ES-I3 (cell line): Measurements from ENCODE around the gene CLIC5.

Experiments used
- H3K36me3 ChIP-seq: 2 replicates; pipeline ENCODE4 v1.6.1; 2013; ENCODE audit warnings: mild to moderate bottlenecking, low read length, control low read depth, moderate library complexity; ENCODE audit not compliant: insufficient read depth
- H3K4me1 ChIP-seq: 2 replicates; pipeline ENCODE4 v1.6.1; 2013; ENCODE audit warnings: mild to moderate bottlenecking, control low read depth, low read length; ENCODE audit not compliant: insufficient read depth
- H3K9ac ChIP-seq: 2 replicates; pipeline ENCODE4 v1.6.1; 2013; ENCODE audit warnings: low read depth, mild to moderate bottlenecking, low read length, moderate library complexity
- H3K9me3 ChIP-seq: 2 replicates; pipeline ENCODE4 v1.6.1; 2013; ENCODE audit warnings: mild to moderate bottlenecking, low read length, moderate library complexity; ENCODE audit not compliant: control insufficient read depth, insufficient read depth

Gene CLIC5

GRCh38 chr6:45901767-45902650 is 113.7 kb downstream of the CLIC5 start:
- Histone ChIP-seq H3K4me1 (peaks cover 23% of the 10 kb centered on the region), H3K9me3 (no peaks in the 10 kb centered on the region), H3K9ac (no peak overlapping the region), H3K36me3 (no peaks in the 10 kb centered on the region; the same call in 1 of the 2 replicates)

- peaks cover 23% of the 10 kb centered on the region for H3K4me1 ChIP-seq
- no peaks in the 10 kb centered on the region; the same call in 1 of the 2 replicates for H3K36me3 ChIP-seq
- H3K9ac ChIP-seq, result no peak overlapping the region
- no peaks in the 10 kb centered on the region for H3K9me3 ChIP-seq
These were observed 114.6 kb downstream of the CLIC5 start for GRCh38 chr6:45900808-45901752.

GRCh38 chr6:45899683-45899946 is 116.0 kb downstream of the CLIC5 start:
- Histone ChIP-seq H3K36me3 (no peaks in the 10 kb centered on the region; the same call in 1 of the 2 replicates), H3K9ac (no peak overlapping the region), H3K4me1 (peaks cover 23% of the 10 kb centered on the region), H3K9me3 (no peaks in the 10 kb centered on the region)

GRCh38 chr6:45898941-45899682 is 116.5 kb downstream of the CLIC5 start:
- H3K9me3 ChIP-seq, result no peaks in the 10 kb centered on the region
- H3K36me3 ChIP-seq, result no peaks in the 10 kb centered on the region; the same call in 1 of the 2 replicates
- no peak overlapping the region for H3K9ac ChIP-seq
- H3K4me1 ChIP-seq, result peaks cover 23% of the 10 kb centered on the region

- Histone ChIP-seq H3K9me3 (no peaks in the 10 kb centered on the region), H3K36me3 (no peaks in the 10 kb centered on the region; the same call in 1 of the 2 replicates), H3K4me1 (peaks cover 22% of the 10 kb centered on the region), H3K9ac (no peak overlapping the region)
These were observed 118.7 kb downstream of the CLIC5 start for GRCh38 chr6:45896783-45897441.

GRCh38 chr6:45895569-45895968 is 120.1 kb downstream of the CLIC5 start:
- H3K9ac ChIP-seq, result no peak overlapping the region
- H3K36me3 ChIP-seq, result no peaks in the 10 kb centered on the region
- H3K9me3 ChIP-seq, result no peaks in the 10 kb centered on the region
- H3K4me1 ChIP-seq, result peaks cover 12% of the 10 kb centered on the region; the same call in 1 of the 2 replicates

GRCh38 chr6:45892696-45893245 is 122.9 kb downstream of the CLIC5 start:
- Histone ChIP-seq H3K9me3 (no peaks in the 10 kb centered on the region), H3K4me1 (no peaks in the 10 kb centered on the region), H3K9ac (no peak overlapping the region), H3K36me3 (no peaks in the 10 kb centered on the region)

- Histone ChIP-seq H3K36me3 (no peaks in the 10 kb centered on the region), H3K9me3 (no peaks in the 10 kb centered on the region), H3K9ac (no peak overlapping the region), H3K4me1 (no peaks in the 10 kb centered on the region)
These were observed 123.5 kb downstream of the CLIC5 start for GRCh38 chr6:45892196-45892595.

GRCh38 chr6:45886776-45887175 is 128.9 kb downstream of the CLIC5 start:
- Histone ChIP-seq H3K9me3 (no peaks in the 10 kb centered on the region), H3K36me3 (no peaks in the 10 kb centered on the region), H3K4me1 (no peaks in the 10 kb centered on the region), H3K9ac (no peak overlapping the region)

- H3K9ac ChIP-seq, result no peak overlapping the region
- H3K36me3 ChIP-seq, result no peaks in the 10 kb centered on the region
- no peaks in the 10 kb centered on the region for H3K9me3 ChIP-seq
- no peaks in the 10 kb centered on the region for H3K4me1 ChIP-seq
These were observed 131.3 kb downstream of the CLIC5 start for GRCh38 chr6:45884336-45884735.

GRCh38 chr6:45882671-45883070 is 133.0 kb downstream of the CLIC5 start:
- Histone ChIP-seq H3K36me3 (no peaks in the 10 kb centered on the region), H3K4me1 (no peaks in the 10 kb centered on the region), H3K9me3 (no peaks in the 10 kb centered on the region), H3K9ac (no peak overlapping the region)

GRCh38 chr6:45881705-45882467 is 133.8 kb downstream of the CLIC5 start:
- no peaks in the 10 kb centered on the region for H3K9me3 ChIP-seq
- H3K9ac ChIP-seq, result no peak overlapping the region
- no peaks in the 10 kb centered on the region for H3K36me3 ChIP-seq
- no peaks in the 10 kb centered on the region for H3K4me1 ChIP-seq

- H3K36me3 ChIP-seq, result no peaks in the 10 kb centered on the region
- no peaks in the 10 kb centered on the region for H3K9me3 ChIP-seq
- H3K9ac ChIP-seq, result no peak overlapping the region
- H3K4me1 ChIP-seq, result no peaks in the 10 kb centered on the region
These were observed 135.0 kb downstream of the CLIC5 start for GRCh38 chr6:45880676-45881075.
